HepG2 (cell line): ENCODE measurements around the gene TUBB3. TPM values are rescaled to one million over a fixed set of nuclear protein-coding genes. Genes with fewer than 3 reads are reported as not detected.
A peak's percentile ranks its signal among the peaks of the same experiment; 100 is the strongest.
"Not testable (repeated sequence)": the region's sequence is repeated elsewhere in the genome, so short reads cannot be mapped to it uniquely, and the experiment has no call there.

Experiments
- ATAC-seq: fragments of 200-7000 bp; cut with Tn5 transposase; 3 replicates; pipeline ENCODE4 v1.9.1; 2020; ENCODE audit warnings: mild to moderate bottlenecking, moderate library complexity
- BruUV-seq: library from RNA; stranded (reverse); fragments of 400-500 nt; replicated peaks from 2 replicates; lab custom pipeline; 2021; lab: Mats Ljungman, UMichigan
- CTCF ChIA-PET: fragments of 300-600 bp; formaldehyde crosslinking; extraction: SDS; loops from one replicate; lab custom pipeline; 2021; ENCODE audit warnings: low total read pairs, inconsistent platforms, low intra/inter-chr PET ratio; lab: Yijun Ruan, JAX
- POLR2A ChIA-PET: fragments of 350-600 bp; sonication (Branson Sonifier 250); formaldehyde crosslinking; loops from one replicate; lab custom pipeline; 2020; ENCODE audit warnings: antibody characterized with exemption, inconsistent platforms; lab: Yijun Ruan, JAX
- DNase-seq: peaks from one replicate; pipeline ENCODE4 v3.0.0-alpha.2; 2015; ENCODE audit warnings: low spot score
- FAIRE-seq: peaks from 3 replicates; lab custom pipeline; 2011; peaks lifted over from hg19 to GRCh38; lab: Jason Lieb, UNC
- H2AFZ ChIP-seq: one replicate; pipeline ENCODE4 v1.6.1; 2011; ENCODE audit warnings: low read length, inconsistent platforms
- H3K27ac ChIP-seq: fragments of 300-600 bp; 3 replicates; pipeline ENCODE4 v1.8.0; 2011; ENCODE audit warnings: mixed run types, mild to moderate bottlenecking, mixed read lengths, low read length, inconsistent platforms; ENCODE audit not compliant: insufficient read depth; ENCODE audit errors: extremely low read length
- H3K27me3 ChIP-seq, 2 experiments: fragments of 200-600 bp in 1 of 2; 2 replicates in 1 of 2; 3 replicates in 1 of 2; pipeline versions ENCODE4 v1.6.0 to v1.8.0; 2011; ENCODE audit warnings: low read length in 2 of 2, mild to moderate bottlenecking in 2 of 2, moderate library complexity in 2 of 2, inconsistent platforms in 1 of 2; ENCODE audit not compliant: insufficient read depth in 2 of 2, control insufficient read depth in 1 of 2
- H3K36me3 ChIP-seq, 2 experiments: fragments of 200-600 bp in 1 of 2; replicated peaks in 1 of 2; 2 replicates in 1 of 2; 3 replicates in 1 of 2; pipeline versions ENCODE4 v1.5.1 to v1.8.0; 2011; ENCODE audit warnings: low read length in 2 of 2, inconsistent platforms in 1 of 2; ENCODE audit not compliant: insufficient read depth in 2 of 2, control insufficient read depth in 1 of 2
- H3K4me1 ChIP-seq: 2 replicates; pipeline ENCODE4 v1.5.1; 2012; ENCODE audit warnings: low read length, inconsistent platforms; ENCODE audit not compliant: insufficient read depth
- H3K4me2 ChIP-seq: 2 replicates; pipeline ENCODE4 v1.6.0; 2011; ENCODE audit warnings: low read depth, low read length, inconsistent platforms
- H3K4me3 ChIP-seq, 3 experiments: fragments of 200-600 bp in 1 of 3; sonication (generic), shearing (Covaris generic) in 1 of 3; replicated peaks in 1 of 3; 2 replicates each; pipeline ENCODE4 v1.5.1; 2011 to 2016; ENCODE audit warnings: low read length in 3 of 3, inconsistent platforms in 2 of 3, low read depth in 2 of 3, mild to moderate bottlenecking in 2 of 3, control low read depth in 1 of 3, mixed read lengths in 1 of 3; ENCODE audit not compliant: insufficient read depth in 1 of 3
- H3K79me2 ChIP-seq: one replicate; pipeline ENCODE4 v1.6.1; 2011; ENCODE audit warnings: low read length, inconsistent platforms; ENCODE audit not compliant: insufficient read depth
- H3K9ac ChIP-seq: 2 replicates; pipeline ENCODE4 v1.6.0; 2011; ENCODE audit warnings: mild to moderate bottlenecking, low read depth, low read length, inconsistent platforms; ENCODE audit not compliant: insufficient read depth
- H3K9me3 ChIP-seq: 2 replicates; pipeline ENCODE4 v1.5.1; 2012; ENCODE audit warnings: mild to moderate bottlenecking, low read length
- H4K20me1 ChIP-seq: 2 replicates; pipeline ENCODE4 v1.6.0; 2011; ENCODE audit warnings: inconsistent platforms, mild to moderate bottlenecking, low read length, moderate library complexity; ENCODE audit not compliant: insufficient read depth
- AGO2 ChIP-seq: fragments of 200-400 bp; formaldehyde crosslinking; optimal IDR thresholded peaks from 2 replicates; pipeline ENCODE3; 2017; ENCODE audit warnings: mild to moderate bottlenecking, low read depth, low read length, moderate library complexity
- POLR2G ChIP-seq: fragments of 200-400 bp; formaldehyde crosslinking; IDR thresholded peaks from 2 replicates; pipeline ENCODE4 v1.6.1; 2018; ENCODE audit warnings: mild to moderate bottlenecking, low read depth, low read length, moderate library complexity
- RBFOX2 ChIP-seq: fragments of 200-400 bp; formaldehyde crosslinking; IDR thresholded peaks from 2 replicates; pipeline ENCODE4 v1.6.1; 2017; ENCODE audit warnings: low read depth, mild to moderate bottlenecking, low read length
- RXRA ChIP-seq: sonication (generic); formaldehyde crosslinking; IDR thresholded peaks from 2 replicates; pipeline ENCODE4 v1.5.1; 2020; ENCODE audit warnings: missing genetic modification reagents
- ZC3H13 ChIP-seq: sonication (generic); formaldehyde crosslinking; IDR thresholded peaks from 2 replicates; pipeline ENCODE4 v1.8.1; 2023; ENCODE audit warnings: mild to moderate bottlenecking, missing genetic modification reagents, moderate library complexity
- ZMYM3 ChIP-seq: sonication (generic); formaldehyde crosslinking; IDR thresholded peaks from 2 replicates; pipeline ENCODE4 v1.5.1; 2020; ENCODE audit warnings: mild to moderate bottlenecking, missing genetic modification reagents
- ZNF629 ChIP-seq: sonication (generic); formaldehyde crosslinking; conservative IDR thresholded peaks from 2 replicates; pipeline ENCODE4 v1.5.0; 2020; ENCODE audit warnings: missing genetic modification reagents
- ZNF768 ChIP-seq: sonication (generic); formaldehyde crosslinking; IDR thresholded peaks from 2 replicates; pipeline ENCODE4 v1.4.0; 2020; ENCODE audit warnings: missing genetic modification reagents
- WGBS: methylation state at CpG from one replicate; pipeline ENCODE4 v1.1.6; 2017; ENCODE audit warnings: low lambda C conversion rate; 5-methylcytosine and 5-hydroxymethylcytosine counted together
- in situ Hi-C: cut with HindIII; loops from 2 replicates; pipeline ENCODE4 v1.10.0; 2017; ENCODE audit warnings: low pct_unique_long_range_greater_than_20kb; ENCODE audit not compliant: extremely low pct_ligation_motif_present
- intact Hi-C: fragments of 100-400 bp; cut with micrococcal nuclease; formaldehyde crosslinking; loops from one replicate; pipeline ENCODE4 v1.10.0; 2022; ENCODE audit not compliant: unreplicated experiment
- polyA plus RNA-seq, 8 experiments: library from polyadenylated mRNA; depleted of rRNA in 3 of 8; stranded (reverse) in 7 of 8; unstranded in 1 of 8; fragments of >200 nt; fragmentation: Illumina TruSeq in 4 of 8; extraction: Trizol in 4 of 8; gene quantifications; 2 replicates each; pipeline versions ENCODE4 v1.2.1 to v1.2.3, GENCODE V29; 2011 to 2016; ENCODE audit warnings: low read depth in 4 of 8, missing spikeins in 1 of 8, mixed read lengths in 1 of 8; ENCODE audit not compliant: insufficient read depth in 1 of 8
- total RNA-seq, 5 experiments: library from RNA; depleted of rRNA; stranded (reverse); fragments of >200 nt; fragmentation: Illumina TruSeq; extraction: Trizol; gene quantifications; 2 replicates each; pipeline ENCODE4 v1.2.3, GENCODE V29; 2016; ENCODE audit warnings: low read depth in 1 of 5
- TF ChIP-seq, protein P1 (sequence below): sonication (generic); formaldehyde crosslinking; IDR thresholded peaks from 2 replicates; pipeline ENCODE4 v1.5.0; 2020; ENCODE audit warnings: mild to moderate bottlenecking, missing genetic modification reagents

TUBB3 gene
- total and polyA plus RNA-seq, 2 of the 13 experiments (the other 11 are each of a cell fraction or from before 2014, with no cell fraction given), result 110 to 185 TPM

DNA sequence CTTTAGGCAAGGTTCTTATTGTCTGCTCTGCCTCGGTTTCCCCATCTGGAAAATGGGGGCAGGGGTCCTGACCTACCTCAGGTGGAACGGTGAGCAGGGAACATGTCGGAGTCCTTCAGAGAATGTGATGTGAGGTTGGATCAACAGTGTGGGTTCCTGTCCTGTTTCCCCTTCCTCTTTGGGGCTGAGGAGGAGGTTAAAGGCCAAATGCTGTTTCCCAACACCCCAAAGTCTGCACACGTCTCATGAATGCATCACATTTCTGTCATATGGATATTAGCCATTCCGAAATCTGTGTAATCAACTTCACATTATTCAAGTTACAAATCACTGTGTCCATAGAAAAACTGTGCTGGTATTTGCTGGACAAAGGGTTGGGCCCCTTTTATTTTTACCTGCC, 44.3 kb downstream of the TUBB3 start:
- not testable (repeated sequence) for H2AFZ ChIP-seq, H3K9ac ChIP-seq, DNase-seq, H3K4me3 ChIP-seq
- 0 out of 2 replicates have a peak, but pooled peaks have one; percentile 26 for TF ChIP-seq ZMYM3 (CRISPR knock-in tag)
- peak; percentile 85 for TF ChIP-seq ZNF629
- TF ChIP-seq, all 625 proteins: peak for 2; not testable (repeated sequence) for 623
- in situ Hi-C loops, intact Hi-C loops, CTCF ChIA-PET, BruUV-seq, H3K27me3 ChIP-seq, ATAC-seq, H4K20me1 ChIP-seq, H3K27ac ChIP-seq, H3K4me2 ChIP-seq, H3K9me3 ChIP-seq, POLR2A ChIA-PET, FAIRE-seq: not testable (repeated sequence)
- peaks cover 6 to 12% of the 10 kb centered on the region in 2 experiments; a peak in 3 of 5 replicates for H3K36me3 ChIP-seq
- H3K79me2 ChIP-seq, result peaks cover 26% of the 10 kb centered on the region
- peaks cover 29% of the 10 kb centered on the region for H3K4me1 ChIP-seq
- 89% methylated on average over 5 of the region's 5 CpGs for WGBS

DNA sequence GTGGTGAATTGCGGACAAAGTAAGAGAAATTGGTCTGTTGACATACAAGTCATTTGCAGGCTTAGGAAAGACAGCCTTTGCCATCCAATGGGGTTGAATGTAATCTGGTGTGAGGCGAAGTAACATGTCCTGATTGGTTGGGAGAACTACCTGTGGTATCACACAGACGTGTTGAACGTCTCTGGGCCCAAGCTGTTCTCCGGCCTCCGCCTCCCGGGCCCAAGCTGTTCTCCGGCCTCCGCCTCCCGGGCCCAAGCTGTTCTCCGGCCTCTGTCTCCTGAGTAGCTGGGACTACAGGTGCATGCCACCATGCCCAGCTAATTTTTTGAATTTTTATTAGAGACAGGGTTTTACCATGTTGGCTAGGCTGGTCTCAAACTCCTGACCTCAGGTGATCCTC, 44.9 kb downstream of the TUBB3 start:
- WGBS, result 93% methylated on average over 11 of the region's 11 CpGs
- POLR2A ChIA-PET, H3K4me2 ChIP-seq, ATAC-seq, H4K20me1 ChIP-seq, in situ Hi-C loops, H3K4me3 ChIP-seq, H2AFZ ChIP-seq, intact Hi-C loops, H3K27ac ChIP-seq, FAIRE-seq, H3K9me3 ChIP-seq, CTCF ChIA-PET, H3K9ac ChIP-seq, BruUV-seq, DNase-seq, H3K27me3 ChIP-seq: not testable (repeated sequence)
- H3K4me1 ChIP-seq, result peaks cover 29% of the 10 kb centered on the region
- 0 out of 2 replicates have a peak, but pooled peaks have one; percentile 18 for TF ChIP-seq RXRA
- peak; percentile 59 for TF ChIP-seq POLR2G
- TF ChIP-seq ZC3H13 (CRISPR knock-in tag), result peak; percentile 64; the same call in 1 of the 2 replicates
- peak; percentile 74; the same call in 1 of the 2 replicates for TF ChIP-seq ZNF768
- TF ChIP-seq AGO2, result peak; percentile 73
- 0 out of 2 replicates have a peak, but pooled peaks have one; percentile 37 for TF ChIP-seq RBFOX2
- TF ChIP-seq, protein P1, sequence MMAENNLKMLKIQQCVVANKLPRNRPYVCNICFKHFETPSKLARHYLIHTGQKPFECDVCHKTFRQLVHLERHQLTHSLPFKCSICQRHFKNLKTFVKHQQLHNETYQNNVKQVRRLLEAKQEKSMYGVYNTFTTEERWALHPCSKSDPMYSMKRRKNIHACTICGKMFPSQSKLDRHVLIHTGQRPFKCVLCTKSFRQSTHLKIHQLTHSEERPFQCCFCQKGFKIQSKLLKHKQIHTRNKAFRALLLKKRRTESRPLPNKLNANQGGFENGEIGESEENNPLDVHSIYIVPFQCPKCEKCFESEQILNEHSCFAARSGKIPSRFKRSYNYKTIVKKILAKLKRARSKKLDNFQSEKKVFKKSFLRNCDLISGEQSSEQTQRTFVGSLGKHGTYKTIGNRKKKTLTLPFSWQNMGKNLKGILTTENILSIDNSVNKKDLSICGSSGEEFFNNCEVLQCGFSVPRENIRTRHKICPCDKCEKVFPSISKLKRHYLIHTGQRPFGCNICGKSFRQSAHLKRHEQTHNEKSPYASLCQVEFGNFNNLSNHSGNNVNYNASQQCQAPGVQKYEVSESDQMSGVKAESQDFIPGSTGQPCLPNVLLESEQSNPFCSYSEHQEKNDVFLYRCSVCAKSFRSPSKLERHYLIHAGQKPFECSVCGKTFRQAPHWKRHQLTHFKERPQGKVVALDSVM (CRISPR knock-in tag), result peak; percentile 83
- H3K79me2 ChIP-seq, result peaks cover 29% of the 10 kb centered on the region
- H3K36me3 ChIP-seq, result peaks cover 6 to 12% of the 10 kb centered on the region in 2 experiments; a peak in 3 of 5 replicates
